HepG2 (cell line): ENCODE data around the gene MBOAT7. TPM values are rescaled to one million over a fixed set of nuclear protein-coding genes. Genes with fewer than 3 reads are reported as not detected.

Source experiments
- ATF5 ChIP-seq: sonication (generic); formaldehyde crosslinking; IDR thresholded peaks from 2 replicates; pipeline ENCODE4 v1.4.0; 2020; ENCODE audit warnings: mild to moderate bottlenecking, low read depth, missing genetic modification reagents
- CCDC6 ChIP-seq: sonication (generic); formaldehyde crosslinking; IDR thresholded peaks from 2 replicates; pipeline ENCODE4 v1.8.1; 2022; ENCODE audit warnings: mild to moderate bottlenecking, missing genetic modification reagents, moderate library complexity
- DNMT1 ChIP-seq: sonication (generic); formaldehyde crosslinking; IDR thresholded peaks from 2 replicates; pipeline ENCODE4 v1.5.1; 2020; ENCODE audit warnings: mild to moderate bottlenecking, missing genetic modification reagents
- EEA1 ChIP-seq: sonication (generic); formaldehyde crosslinking; IDR thresholded peaks from 2 replicates; pipeline ENCODE4 v1.5.1; 2020; ENCODE audit warnings: mild to moderate bottlenecking, missing genetic modification reagents, borderline replicate concordance
- EP300 ChIP-seq, 3 experiments: sonication (generic) in 1 of 3; formaldehyde crosslinking in 1 of 3; IDR thresholded peaks; 2 replicates each; pipeline versions ENCODE4 v1.5.1 to v1.6.1; 2011 to 2020; ENCODE audit warnings: low read depth in 2 of 3, low read length in 2 of 3, borderline replicate concordance in 1 of 3, improper control_type of control experiment in 1 of 3, mild to moderate bottlenecking in 1 of 3, missing genetic modification reagents in 1 of 3, moderate library complexity in 1 of 3
- GZF1 ChIP-seq: sonication (generic); formaldehyde crosslinking; IDR thresholded peaks from 2 replicates; pipeline ENCODE4 v1.5.1; 2020; ENCODE audit warnings: mild to moderate bottlenecking, missing genetic modification reagents
- JUN ChIP-seq: sonication (generic); formaldehyde crosslinking; IDR thresholded peaks from 2 replicates; pipeline ENCODE4 v1.4.0; 2020; ENCODE audit warnings: mild to moderate bottlenecking, missing genetic modification reagents
- KDM2A ChIP-seq: sonication (generic); formaldehyde crosslinking; IDR thresholded peaks from 2 replicates; pipeline ENCODE4 v1.4.0; 2020; ENCODE audit warnings: low read depth, missing genetic modification reagents, borderline replicate concordance
- MED8 ChIP-seq: sonication (generic); formaldehyde crosslinking; IDR thresholded peaks from 2 replicates; pipeline ENCODE4 v1.8.1; 2023; ENCODE audit warnings: mild to moderate bottlenecking, missing genetic modification reagents; ENCODE audit not compliant: insufficient replicate concordance
- MXD4 ChIP-seq: IDR thresholded peaks from 2 replicates; pipeline ENCODE4 v1.6.1; 2016; ENCODE audit warnings: mild to moderate bottlenecking, missing biosample characterization, missing genetic modification reagents
- PLRG1 ChIP-seq: fragments of 450-650 bp; conservative IDR thresholded peaks from 2 replicates; pipeline ENCODE4 v1.6.1; 2016
- REST ChIP-seq, 2 experiments: IDR thresholded peaks; 2 replicates each; pipeline ENCODE4 v1.6.1; 2011 to 2012; ENCODE audit warnings: low read length in 2 of 2, borderline replicate concordance in 1 of 2, low read depth in 1 of 2, mild to moderate bottlenecking in 1 of 2, moderate library complexity in 1 of 2
- SMAD3 ChIP-seq: sonication (generic); formaldehyde crosslinking; IDR thresholded peaks from 2 replicates; pipeline ENCODE4 v1.4.0; 2020; ENCODE audit warnings: missing genetic modification reagents
- SMARCC2 ChIP-seq: fragments of 450-650 bp; IDR thresholded peaks from 2 replicates; pipeline ENCODE4 v1.6.1; 2017; ENCODE audit warnings: antibody characterized with exemption, mild to moderate bottlenecking
- TIGD3 ChIP-seq: sonication (generic); formaldehyde crosslinking; IDR thresholded peaks from 2 replicates; pipeline ENCODE4 v1.5.1; 2020; ENCODE audit warnings: mild to moderate bottlenecking, missing genetic modification reagents, borderline replicate concordance
- ZFP62 ChIP-seq: sonication (generic); formaldehyde crosslinking; IDR thresholded peaks from 2 replicates; pipeline ENCODE4 v1.4.0; 2020; ENCODE audit warnings: missing genetic modification reagents
- ZIK1 ChIP-seq: sonication (generic); formaldehyde crosslinking; IDR thresholded peaks from 2 replicates; pipeline ENCODE4 v1.5.0; 2020; ENCODE audit warnings: mild to moderate bottlenecking, low read depth, missing genetic modification reagents, borderline replicate concordance
- ZNF234 ChIP-seq: sonication (generic); formaldehyde crosslinking; conservative IDR thresholded peaks from 2 replicates; pipeline ENCODE4 v1.5.1; 2020; ENCODE audit warnings: mild to moderate bottlenecking, missing genetic modification reagents
- ZNF710 ChIP-seq: sonication (generic); formaldehyde crosslinking; IDR thresholded peaks from 2 replicates; pipeline ENCODE4 v1.5.0; 2020; ENCODE audit warnings: mild to moderate bottlenecking, missing genetic modification reagents, borderline replicate concordance
- polyA plus RNA-seq, 8 experiments: library from polyadenylated mRNA; depleted of rRNA in 3 of 8; stranded (reverse) in 7 of 8; unstranded in 1 of 8; fragments of >200 nt; fragmentation: Illumina TruSeq in 4 of 8; extraction: Trizol in 4 of 8; gene quantifications; 2 replicates each; pipeline versions ENCODE4 v1.2.1 to v1.2.3, GENCODE V29; 2011 to 2016; ENCODE audit warnings: low read depth in 4 of 8, missing spikeins in 1 of 8, mixed read lengths in 1 of 8; ENCODE audit not compliant: insufficient read depth in 1 of 8
- total RNA-seq, 5 experiments: library from RNA; depleted of rRNA; stranded (reverse); fragments of >200 nt; fragmentation: Illumina TruSeq; extraction: Trizol; gene quantifications; 2 replicates each; pipeline ENCODE4 v1.2.3, GENCODE V29; 2016; ENCODE audit warnings: low read depth in 1 of 5

The MBOAT7 gene
- total and polyA plus RNA-seq, 2 of the 13 experiments (the other 11 are each of a cell fraction or from before 2014, with no cell fraction given): 22.2 to 25.5 TPM

- no peak for TF ChIP-seq ZFP62 (CRISPR knock-in tag)
- TF ChIP-seq MXD4 (CRISPR knock-in tag): 0 out of 2 replicates have a peak, but pooled peaks have one; percentile 64
- no peak for TF ChIP-seq REST (IDR thresholded peaks at IDR 0.05; ENCODE audit: borderline replicate concordance in 1 of 2, low read depth in 1 of 2, low read length in 2 of 2)
- TF ChIP-seq TIGD3: no peak
- no peak; the same call in 1 of the 2 replicates for TF ChIP-seq ZNF710 (CRISPR knock-in tag)
- no peak for TF ChIP-seq MED8 (CRISPR knock-in tag)
- TF ChIP-seq DNMT1 (CRISPR knock-in tag): 0 out of 2 replicates have a peak, but pooled peaks have one; percentile 69
- peak; percentile 70; the same call in 1 of the 2 replicates for TF ChIP-seq CCDC6
- no peak for TF ChIP-seq ZIK1 (CRISPR knock-in tag)
- TF ChIP-seq GZF1 (CRISPR knock-in tag): no peak
- TF ChIP-seq ZNF234 (CRISPR knock-in tag): no peak
- TF ChIP-seq JUN: peak; percentile 59
- no peak for TF ChIP-seq EEA1 (CRISPR knock-in tag)
- no peak for TF ChIP-seq SMARCC2
- TF ChIP-seq EP300 (IDR thresholded peaks at IDR 0.05; ENCODE audit: low read depth in 2 of 2, low read length in 2 of 2): no peak
- no peak for TF ChIP-seq EP300 (CRISPR knock-in tag; IDR thresholded peaks at IDR 0.05; ENCODE audit: borderline replicate concordance)
- no peak for TF ChIP-seq ATF5 (CRISPR knock-in tag)
- no peak for TF ChIP-seq SMAD3 (CRISPR knock-in tag)
- peak; percentile 16; the same call in 1 of the 2 replicates for TF ChIP-seq KDM2A
- TF ChIP-seq PLRG1: no peak
Observed at GRCh38 chr19:54189735-54190502, 539 bp upstream of the MBOAT7 start (continued).
